ENCODE data around the gene WDR93.

WDR93 gene

GRCh38 chr15:89755701-89756100 lies 65.1 kb downstream of the WDR93 start:
- no peak for TF ChIP-seq CTCF (conservative IDR thresholded peaks at IDR 0.05; ENCODE audit: control insufficient read depth, insufficient read depth, low read depth, low read length)
- no peak overlapping the region for H3K4me3 ChIP-seq (ENCODE audit: control insufficient read depth, low read depth, low read length)
- DNase-seq (ENCODE audit: low read depth) = no peak

GRCh38 chr15:89756897-89757296 lies 66.3 kb downstream of the WDR93 start:
- TF ChIP-seq CTCF (conservative IDR thresholded peaks at IDR 0.05; ENCODE audit: control insufficient read depth, insufficient read depth, low read depth, low read length) = no peak
- DNase-seq (ENCODE audit: low read depth) = no peak
- H3K4me3 ChIP-seq (ENCODE audit: control insufficient read depth, low read depth, low read length) = no peak overlapping the region

- no peak for DNase-seq (ENCODE audit: low read depth)
- H3K4me3 ChIP-seq (ENCODE audit: control insufficient read depth, low read depth, low read length) = no peak overlapping the region
- no peak for TF ChIP-seq CTCF (conservative IDR thresholded peaks at IDR 0.05; ENCODE audit: control insufficient read depth, insufficient read depth, low read depth, low read length)
Measured at GRCh38 chr15:89758283-89758682, 67.7 kb downstream of the WDR93 start.

GRCh38 chr15:89758981-89759380 lies 68.4 kb downstream of the WDR93 start:
- no peak for TF ChIP-seq CTCF (conservative IDR thresholded peaks at IDR 0.05; ENCODE audit: control insufficient read depth, insufficient read depth, low read depth, low read length)
- no peak overlapping the region for H3K4me3 ChIP-seq (ENCODE audit: control insufficient read depth, low read depth, low read length)
- DNase-seq (ENCODE audit: low read depth) = no peak

- TF ChIP-seq CTCF (conservative IDR thresholded peaks at IDR 0.05; ENCODE audit: control insufficient read depth, insufficient read depth, low read depth, low read length) = no peak
- no peak overlapping the region for H3K4me3 ChIP-seq (ENCODE audit: control insufficient read depth, low read depth, low read length)
Measured at GRCh38 chr15:89759835-89760234, 69.2 kb downstream of the WDR93 start.

GRCh38 chr15:89760303-89761008 lies 69.8 kb downstream of the WDR93 start:
- peak; percentile 98 for TF ChIP-seq CTCF (conservative IDR thresholded peaks at IDR 0.05; ENCODE audit: control insufficient read depth, insufficient read depth, low read depth, low read length)
- H3K4me3 ChIP-seq (ENCODE audit: control insufficient read depth, low read depth, low read length) = no peak overlapping the region
- DNase-seq (ENCODE audit: low read depth) = peak; percentile 67

More at GRCh38 chr15:89759835-89760234, 69.2 kb downstream of the WDR93 start:
- no peak for DNase-seq (ENCODE audit: low read depth)
